AG04449 (cell line): ENCODE measurements around the gene CDHR2.

Experiments
- CTCF ChIA-PET: fragments of 350-600 bp; formaldehyde crosslinking; extraction: SDS; loops from one replicate; lab custom pipeline; 2021; ENCODE audit warnings: antibody characterized with exemption; lab: Yijun Ruan, JAX
- POLR2A ChIA-PET: fragments of 400-600, 350-600 bp; formaldehyde crosslinking; extraction: SDS; loops from one replicate; lab custom pipeline; 2020; ENCODE audit warnings: antibody characterized with exemption, inconsistent platforms; lab: Yijun Ruan, JAX
- DNase-seq: peaks from one replicate; pipeline ENCODE4 v3.0.0-alpha.2; 2010; ENCODE audit warnings: low read depth, low spot score
- H3K4me3 ChIP-seq: 2 replicates; pipeline ENCODE4 v1.5.1; 2011; ENCODE audit warnings: low read depth, mild to moderate bottlenecking, control low read depth, low read length
- CTCF ChIP-seq: IDR thresholded peaks from one replicate; pipeline ENCODE4 v1.5.1; 2011; ENCODE audit warnings: mild to moderate bottlenecking, moderate library complexity, low read length, control low read depth, inconsistent platforms; ENCODE audit not compliant: insufficient read depth; ENCODE audit errors: missing control alignments

CDHR2 gene

DNA sequence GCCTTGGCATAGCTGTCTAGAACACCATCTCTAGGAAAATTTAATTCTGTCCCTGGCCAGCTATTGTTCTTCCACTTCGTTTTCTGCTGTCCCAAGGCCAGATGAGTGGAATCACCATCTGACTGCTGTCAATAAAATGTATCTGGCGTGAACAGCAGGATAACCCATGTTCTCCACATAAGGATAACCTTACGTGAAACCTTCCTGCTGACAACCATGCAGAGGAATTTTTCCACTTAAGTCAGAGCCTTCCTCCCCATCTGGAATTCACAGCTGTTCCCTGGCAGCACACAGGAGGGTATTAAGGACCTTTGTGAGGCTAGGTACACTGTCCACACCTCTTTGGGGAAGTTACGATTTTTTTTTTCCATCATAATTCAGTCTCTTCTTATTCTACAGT, 40.5 kb upstream of the CDHR2 start:
- no peak overlapping the region for H3K4me3 ChIP-seq
- POLR2A ChIA-PET = no interaction called here
- CTCF ChIA-PET = no interaction called here
- no peak for DNase-seq
- TF ChIP-seq CTCF = no peak

GRCh38 chr5:176513788-176514187, 35.4 kb upstream of the CDHR2 start:
- ChIA-PET POLR2A (interaction anchor here (1.1 kb wide), 1 partner anchor 10 kb away, joined by 5 read pairs; no protein-coding TSS in a partner anchor), CTCF (interaction anchor here (0.6 kb wide), 1 partner anchor 258 kb away, joined by 3 read pairs; no protein-coding TSS in a partner anchor)
- no peak overlapping the region for H3K4me3 ChIP-seq
- TF ChIP-seq CTCF = no peak
- no peak for DNase-seq

- no peak for DNase-seq
- ChIA-PET CTCF (interaction anchor here (0.6 kb wide), 1 partner anchor 258 kb away, joined by 3 read pairs; no protein-coding TSS in a partner anchor), POLR2A (interaction anchor here (1.1 kb wide), 1 partner anchor 9 kb away, joined by 5 read pairs; no protein-coding TSS in a partner anchor)
- H3K4me3 ChIP-seq = no peak overlapping the region
- TF ChIP-seq CTCF = no peak
Measured at GRCh38 chr5:176514244-176514950, 34.7 kb upstream of the CDHR2 start.

DNA sequence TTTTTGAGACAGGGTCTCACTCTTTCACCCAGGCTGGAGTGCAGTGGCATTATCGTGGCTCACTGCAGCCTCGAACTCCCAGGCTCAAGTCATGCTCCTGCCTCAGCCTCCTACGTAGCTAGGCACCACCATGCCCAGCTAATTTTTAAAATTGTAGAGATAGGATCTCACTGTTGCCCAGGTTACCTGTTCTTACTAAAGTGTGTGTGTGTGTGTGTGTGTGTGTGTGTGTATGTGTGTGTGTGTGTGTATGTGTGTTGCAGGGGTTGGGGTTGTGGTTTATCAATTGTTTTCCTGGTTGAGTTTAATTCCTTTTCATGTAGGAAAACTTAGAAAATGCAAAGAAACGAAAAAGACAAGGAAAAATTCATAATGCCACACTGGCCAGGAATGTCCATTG, 33.7 kb upstream of the CDHR2 start:
- ChIA-PET POLR2A (no interaction called here), CTCF (no interaction called here)

GRCh38 chr5:176517053-176517661, 32.0 kb upstream of the CDHR2 start:
- no peak for TF ChIP-seq CTCF
- ChIA-PET POLR2A (no interaction called here), CTCF (no interaction called here)
- no peak for DNase-seq
- no peak overlapping the region for H3K4me3 ChIP-seq

More for the DNA sequence above, 33.7 kb upstream of the CDHR2 start:
- no peak for DNase-seq
- TF ChIP-seq CTCF = no peak
- H3K4me3 ChIP-seq = no peak overlapping the region
